NCI-H1417 (cell line): ENCODE results near the gene CPPED1.

Source experiments
- DNase-seq, 3 experiments: peaks; one replicate each; lab custom pipeline; 2025; lab: John Stamatoyannopoulos, UW

Gene CPPED1

DNA sequence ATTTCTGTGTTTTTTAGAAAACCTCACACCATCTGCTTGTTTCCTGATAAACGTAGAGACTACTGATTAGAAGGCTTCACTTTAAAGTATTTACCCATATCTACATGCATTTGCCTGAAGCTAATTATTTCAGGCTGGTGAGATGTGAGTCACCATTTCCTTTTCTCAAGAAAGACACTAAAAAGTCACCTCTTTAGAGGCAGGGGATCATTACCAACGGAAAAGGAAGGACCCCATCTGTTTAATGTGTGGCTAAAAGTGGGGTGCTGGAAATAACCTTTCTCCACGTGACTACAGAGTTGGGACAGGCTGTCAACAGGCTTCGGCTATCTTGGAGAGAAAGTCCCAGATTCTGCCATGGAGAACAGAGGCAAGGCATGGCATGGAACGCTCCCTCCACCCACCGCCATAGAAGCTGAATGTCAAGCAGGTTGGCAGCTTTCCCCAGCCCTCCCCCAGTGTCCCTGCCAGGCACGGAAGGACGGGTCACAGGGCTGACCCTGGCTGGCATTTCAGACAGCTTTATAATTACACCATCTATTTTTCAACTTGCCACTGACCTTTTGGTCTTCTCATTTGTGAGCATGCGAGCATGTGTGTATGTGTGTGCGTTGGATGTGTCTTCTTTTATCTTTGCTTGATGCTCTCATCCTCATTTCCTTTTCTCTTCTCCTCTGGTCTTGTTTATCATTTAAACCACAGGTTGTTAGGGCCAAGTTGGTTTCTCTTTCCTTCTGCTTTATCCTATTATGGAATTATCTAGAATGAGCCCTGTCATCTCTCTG, 157.0 kb downstream of the CPPED1 start:
- no peak for DNase-seq

DNA sequence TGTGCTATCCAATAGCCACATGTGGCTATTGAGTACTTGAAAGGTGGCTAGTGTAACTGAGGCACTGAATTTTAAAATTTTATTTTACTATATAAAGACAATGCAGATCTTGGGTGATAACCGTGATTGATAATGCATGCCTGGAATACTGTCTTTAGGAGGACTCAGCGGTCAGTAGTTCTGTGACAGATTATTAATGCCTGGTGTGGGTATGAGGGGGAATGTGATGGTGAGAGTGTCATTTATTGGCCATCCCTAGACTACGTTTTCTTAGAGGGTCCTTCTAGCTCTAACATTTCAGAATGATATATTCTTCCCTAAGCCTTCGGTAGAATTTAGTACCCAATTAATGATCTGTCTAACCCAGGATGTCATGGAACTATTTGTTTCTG, 157.6 kb downstream of the CPPED1 start:
- DNase-seq: no peak

DNA sequence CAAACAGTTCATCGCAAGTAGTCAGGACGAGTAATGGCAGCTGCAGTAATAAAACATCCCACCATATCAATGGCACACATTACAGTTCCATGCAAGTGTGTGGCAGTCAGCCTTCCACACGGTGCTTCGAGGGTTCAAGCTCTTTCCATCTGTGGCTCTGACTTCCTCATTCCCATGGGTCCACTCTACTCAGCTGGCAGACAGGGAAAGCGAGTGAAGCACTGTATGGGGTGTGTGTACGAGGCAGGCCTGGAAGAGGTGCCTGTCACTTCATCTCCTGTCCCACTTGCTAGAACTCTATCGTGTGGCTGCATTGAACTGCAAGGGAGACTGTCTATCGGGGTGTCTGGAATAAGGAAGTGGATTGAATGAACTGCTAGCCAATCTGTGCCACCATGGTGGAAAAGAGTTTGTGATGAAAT, 160.6 kb downstream of the CPPED1 start:
- no peak for DNase-seq

DNA sequence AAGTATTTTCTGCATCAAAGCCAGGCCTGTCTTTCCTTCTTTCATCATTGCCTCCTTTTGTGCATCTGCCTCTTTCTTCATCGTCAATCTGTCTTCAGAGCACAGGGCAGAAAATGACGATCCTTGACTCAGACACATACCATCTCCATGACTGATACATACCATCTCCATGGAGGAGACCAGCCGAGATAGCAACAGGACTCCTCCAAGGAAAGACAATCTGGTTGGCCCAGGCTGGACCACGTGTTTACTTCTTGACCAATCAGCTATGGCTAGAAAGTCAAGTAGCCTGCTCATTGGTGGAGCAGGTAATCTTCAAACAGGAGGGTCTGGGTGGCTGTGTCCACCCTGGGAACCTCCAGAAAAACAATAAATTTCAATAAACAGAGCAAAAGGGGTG, 164.6 kb downstream of the CPPED1 start:
- no peak for DNase-seq

DNA sequence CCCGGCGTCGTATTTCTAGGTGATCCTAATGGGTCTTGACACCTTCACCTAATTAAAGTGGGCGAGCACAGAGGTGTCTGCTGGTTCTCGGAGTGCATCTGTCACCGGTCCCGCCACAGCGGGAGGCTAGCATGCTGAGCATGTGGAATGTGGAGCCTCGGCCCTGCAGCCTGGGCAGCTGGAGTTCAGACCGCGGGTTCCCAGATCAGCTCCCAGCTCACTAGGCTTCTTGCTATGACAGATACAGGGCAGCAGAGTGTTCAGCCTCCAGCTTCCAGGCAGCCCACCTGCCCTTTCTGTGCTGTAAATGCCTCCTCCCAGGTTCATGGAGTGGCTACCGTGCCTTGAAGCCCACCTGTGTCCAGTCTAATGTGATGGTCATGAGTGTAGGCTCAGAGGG, 166.7 kb downstream of the CPPED1 start:
- peak in 2 of 3 experiments; percentile 35 to 73 for DNase-seq

DNA sequence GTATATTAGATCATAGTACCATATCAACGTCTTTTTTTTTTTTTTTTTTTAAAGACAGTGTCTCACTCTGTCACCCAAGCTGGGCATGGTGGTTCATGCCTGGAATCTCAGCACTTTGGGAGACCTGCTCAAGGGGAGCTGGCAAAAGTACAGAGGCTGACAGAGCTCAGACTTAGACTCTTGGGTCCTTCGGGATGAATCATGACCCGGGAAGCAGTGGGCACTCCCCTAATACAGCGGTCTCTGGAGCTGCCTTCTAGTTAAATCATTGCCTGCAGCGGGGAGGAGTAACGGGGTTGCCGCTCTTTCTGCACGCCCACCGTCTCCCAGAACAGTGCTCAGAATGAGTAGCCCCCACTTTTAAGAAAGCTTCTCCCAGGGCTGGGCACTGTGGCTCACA, 174.4 kb downstream of the CPPED1 start:
- DNase-seq: no peak

DNA sequence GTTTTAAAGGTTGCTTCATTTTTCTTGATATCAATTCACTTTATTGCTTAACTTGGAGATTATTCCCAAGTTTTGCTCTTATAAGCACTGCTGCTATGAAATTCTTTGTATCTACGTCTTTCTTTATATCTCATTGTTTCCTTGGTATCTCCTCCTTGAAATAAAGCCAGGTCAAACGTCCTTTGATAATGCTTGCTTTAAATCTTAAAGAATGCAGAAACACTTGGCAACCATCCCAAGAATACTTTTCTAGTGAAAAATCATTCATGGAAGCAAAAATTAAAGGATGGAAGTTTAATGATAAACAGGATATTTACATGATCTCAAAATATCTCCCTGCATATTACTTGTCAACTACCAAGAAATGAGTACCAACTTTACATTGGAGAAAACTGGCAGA, 175.2 kb downstream of the CPPED1 start:
- DNase-seq: no peak

DNA sequence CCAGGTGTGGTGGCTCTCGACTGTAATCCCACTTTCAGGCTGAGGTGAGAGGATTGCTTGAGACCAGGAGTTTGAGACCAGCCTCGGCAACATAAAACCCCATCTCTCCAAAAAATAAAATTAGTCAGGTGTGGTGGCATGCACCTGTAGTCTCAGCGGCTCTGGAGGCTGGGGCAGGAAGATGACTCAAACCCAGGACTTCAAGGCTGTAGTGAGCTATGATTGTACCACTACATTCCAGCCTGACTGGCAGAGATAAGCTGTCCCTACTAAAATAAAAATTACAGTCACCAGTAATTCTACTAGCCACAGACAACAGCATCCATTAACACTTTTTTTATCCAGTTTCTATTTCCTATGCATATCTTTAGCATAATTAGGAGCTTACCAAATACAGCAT, 176.3 kb downstream of the CPPED1 start:
- DNase-seq: no peak

DNA sequence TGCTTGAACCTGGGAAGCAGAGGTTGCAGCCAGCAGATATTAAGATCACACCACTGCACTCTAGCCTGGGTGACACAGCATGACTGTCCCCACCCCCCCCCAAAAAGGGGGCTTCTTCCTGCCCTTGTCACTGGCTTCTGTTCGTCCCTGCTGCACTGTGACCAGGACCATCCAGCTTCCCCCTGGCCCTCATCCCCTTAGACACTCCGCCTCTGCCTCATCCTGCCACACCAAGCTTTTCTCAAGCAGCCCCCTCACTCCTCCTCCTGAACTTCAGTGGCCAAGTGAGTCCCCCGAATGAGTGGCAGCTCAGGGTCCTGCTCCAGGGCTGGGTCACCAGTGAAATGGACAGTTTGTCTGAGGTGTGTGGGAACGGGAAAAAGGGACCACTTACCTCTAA, 177.3 kb downstream of the CPPED1 start:
- DNase-seq: no peak

DNA sequence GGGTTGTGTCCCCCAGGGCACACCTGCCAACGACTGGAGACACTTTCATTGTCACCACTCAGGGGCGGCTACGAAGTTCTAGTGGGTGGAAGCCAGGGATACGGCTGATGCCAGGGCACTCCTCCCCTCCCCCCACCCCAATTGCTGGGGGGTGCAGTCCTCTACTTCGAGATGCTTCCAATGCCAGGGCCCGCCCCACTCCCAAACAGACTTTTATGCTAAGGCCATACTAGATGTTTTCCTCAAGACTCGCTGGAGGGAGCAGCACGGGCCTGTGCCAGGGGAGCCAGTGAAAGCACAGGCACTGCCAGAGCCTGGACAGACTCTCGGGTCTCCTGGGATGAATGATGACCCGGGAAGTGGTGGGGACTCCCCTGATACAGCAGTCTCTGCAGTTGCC, 178.0 kb downstream of the CPPED1 start:
- no peak for DNase-seq

DNA sequence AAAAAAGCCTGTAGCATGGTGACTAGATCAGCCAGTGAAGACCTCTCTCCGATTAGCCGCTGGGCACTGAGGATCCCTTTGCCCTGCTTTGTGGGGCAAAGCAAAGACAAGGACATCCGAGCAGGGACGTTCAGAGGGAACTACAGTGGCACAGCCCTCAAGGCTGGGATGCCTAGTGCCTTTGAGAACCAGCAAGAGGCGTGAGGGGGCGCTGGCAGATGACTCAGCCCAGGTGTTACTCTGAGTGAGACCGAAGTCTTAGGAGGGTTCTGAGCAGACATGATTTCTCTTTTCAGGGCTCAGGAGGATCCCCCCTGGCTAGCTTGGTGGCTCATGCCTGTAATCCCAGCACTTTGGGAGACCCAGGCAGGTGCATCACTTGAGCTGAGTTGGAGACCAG, 178.6 kb downstream of the CPPED1 start:
- DNase-seq: no peak

DNA sequence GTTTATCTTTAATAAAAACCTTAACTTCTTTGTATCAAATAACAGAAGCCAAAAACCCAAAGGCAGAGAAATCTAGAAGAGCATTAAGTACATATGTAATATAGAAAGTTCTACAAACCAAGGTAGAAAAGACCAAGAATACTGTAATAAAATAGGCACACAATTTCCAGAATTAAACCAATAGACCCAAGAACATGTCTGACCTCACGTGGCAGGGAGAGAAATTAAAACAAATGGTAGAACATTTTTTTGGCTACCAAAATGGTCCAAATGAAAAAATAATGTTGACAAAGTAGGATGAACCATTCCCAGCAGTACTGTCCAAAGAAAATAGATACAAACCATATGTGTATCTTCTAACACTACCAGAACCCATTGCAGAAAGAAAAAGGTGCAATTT, 183.5 kb downstream of the CPPED1 start:
- DNase-seq: no peak

DNA sequence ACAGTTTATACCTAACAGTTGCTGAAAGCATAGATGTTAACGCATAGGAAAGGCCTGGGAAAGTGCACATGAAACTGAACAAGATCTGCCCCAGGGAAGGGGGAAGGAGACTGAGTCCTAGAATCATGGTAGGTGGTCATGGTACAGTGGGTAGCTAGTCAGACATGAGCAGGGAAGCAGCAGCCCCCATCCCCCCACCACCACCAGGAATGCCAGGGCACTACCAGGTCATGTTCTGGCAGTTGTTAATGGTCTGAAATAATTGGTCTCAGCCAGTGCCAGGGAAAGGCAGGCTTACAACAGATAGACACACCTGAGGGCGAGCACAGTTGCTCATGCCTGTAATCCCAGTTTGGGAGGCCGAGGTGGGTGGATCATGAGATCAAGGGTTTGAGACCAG, 185.2 kb downstream of the CPPED1 start:
- DNase-seq: no peak

DNA sequence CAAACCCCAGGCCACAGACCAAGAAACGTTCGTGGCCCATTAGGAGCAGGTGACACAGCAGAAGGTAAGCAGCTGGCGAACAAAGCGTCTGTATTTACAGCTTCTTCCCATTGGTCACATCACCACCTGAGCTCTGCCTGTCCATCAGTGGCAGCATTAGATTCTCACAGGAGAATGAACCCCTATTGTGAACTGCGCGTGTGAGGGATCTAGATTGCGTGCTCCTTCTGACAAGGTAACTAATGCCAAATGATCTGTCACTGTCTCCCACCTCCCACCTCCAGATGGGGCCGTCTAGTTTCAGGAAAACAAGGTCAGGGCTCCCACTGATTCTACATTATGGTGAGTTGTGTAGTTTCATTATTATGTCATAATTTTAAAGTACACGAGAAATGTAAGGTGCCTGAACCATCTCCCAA, 186.3 kb downstream of the CPPED1 start:
- peak in 2 of 3 experiments; percentile 25 to 63 for DNase-seq

DNA sequence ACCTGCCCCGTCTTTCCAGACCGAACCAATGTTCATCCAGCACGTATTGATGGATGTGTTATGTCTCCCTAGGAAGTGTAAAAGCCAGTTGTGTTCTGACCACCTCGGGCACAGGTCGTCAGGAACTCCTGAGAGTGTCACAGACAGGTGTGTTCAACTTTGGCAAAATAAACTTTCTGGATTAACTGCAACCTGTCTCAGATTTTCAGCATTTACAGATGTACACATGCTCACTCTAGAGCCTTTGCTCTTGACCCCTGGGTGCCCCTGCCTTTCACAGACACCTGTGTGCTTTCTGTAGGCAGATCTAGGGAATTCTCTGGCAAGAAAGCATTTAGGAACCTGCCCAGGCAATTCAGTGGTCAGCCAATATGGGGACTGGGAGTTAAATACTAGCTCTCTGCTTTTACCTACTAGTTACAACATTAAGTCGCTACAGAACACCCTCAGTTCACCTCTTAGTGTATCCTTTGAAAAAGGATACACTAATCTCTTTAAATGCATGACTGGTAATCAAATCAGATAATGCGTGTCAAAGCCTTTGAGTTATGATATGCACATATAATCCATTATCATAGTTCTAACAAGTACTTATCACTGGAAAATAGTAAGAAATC, 188.9 kb downstream of the CPPED1 start:
- no peak for DNase-seq

DNA sequence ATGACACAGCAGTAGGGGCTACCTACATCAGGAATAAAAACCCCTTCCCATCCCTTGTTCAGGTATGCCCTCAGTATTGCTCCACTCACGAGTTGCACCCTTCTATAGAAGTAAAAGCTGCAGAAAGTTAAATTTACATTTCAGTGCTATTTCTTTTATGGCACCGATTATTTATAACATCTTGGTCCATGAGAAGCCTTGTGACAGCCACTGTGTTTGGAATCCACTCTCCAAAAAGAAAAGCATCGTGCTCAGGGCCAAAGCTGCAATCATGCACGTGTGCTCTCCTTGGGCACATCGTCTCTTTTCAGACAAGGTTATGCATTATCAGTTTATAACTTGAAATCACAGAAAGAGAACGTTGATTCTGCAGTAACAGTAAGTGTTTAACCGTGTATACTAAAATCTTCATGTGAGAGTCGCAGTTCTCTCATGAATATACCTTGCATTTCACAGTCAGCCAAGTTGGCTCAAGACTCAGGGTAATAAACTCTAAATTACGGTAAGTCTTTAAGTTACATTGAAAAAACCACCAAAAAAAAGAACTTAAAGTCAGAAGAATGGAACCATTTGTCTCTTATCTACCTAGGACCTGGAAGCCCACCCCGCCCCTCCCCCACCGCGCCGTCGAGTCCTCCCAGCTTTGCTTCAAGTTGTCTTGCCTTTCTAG, 189.6 kb downstream of the CPPED1 start:
- DNase-seq: no peak

DNA sequence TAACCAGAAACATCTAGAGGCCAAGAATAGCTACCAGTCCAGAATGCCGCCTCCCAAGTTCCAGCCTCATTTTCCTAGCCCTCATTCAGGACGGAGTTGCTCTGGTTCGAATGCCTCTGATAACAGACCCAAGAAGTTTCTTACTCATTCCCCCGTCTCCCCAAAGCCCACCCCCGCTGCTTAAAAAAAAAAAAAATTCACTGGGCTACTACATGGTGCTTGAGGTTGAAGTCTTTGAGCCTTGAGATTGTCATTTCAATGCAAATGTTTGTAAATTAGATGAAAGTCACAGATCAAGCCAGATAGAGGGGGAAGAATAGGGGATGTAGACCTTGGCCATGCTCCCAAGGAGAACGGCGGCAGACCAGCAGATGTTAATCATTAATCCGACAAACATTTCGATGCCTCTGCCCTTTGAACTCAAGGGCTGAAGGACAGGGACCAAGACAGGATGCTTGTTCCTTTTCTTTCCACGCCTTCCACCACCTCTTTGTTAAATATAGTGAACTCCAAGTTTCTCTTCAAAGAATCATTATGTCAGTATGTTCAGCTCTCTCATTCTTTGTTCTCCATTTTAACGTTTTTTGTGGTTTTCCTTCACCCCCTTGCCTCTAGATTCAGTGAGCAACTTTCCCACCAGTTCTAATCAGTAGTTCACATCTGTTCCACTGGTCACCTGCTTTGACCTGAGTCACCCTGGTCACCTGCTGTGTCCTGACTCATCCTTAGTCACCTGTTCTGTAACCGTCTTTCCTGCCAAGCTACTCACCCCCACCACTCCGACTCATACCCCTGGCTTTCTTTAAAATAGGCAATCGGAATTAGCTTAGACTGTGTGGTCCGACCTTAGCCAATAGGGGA, 190.3 kb downstream of the CPPED1 start:
- DNase-seq: no peak

DNA sequence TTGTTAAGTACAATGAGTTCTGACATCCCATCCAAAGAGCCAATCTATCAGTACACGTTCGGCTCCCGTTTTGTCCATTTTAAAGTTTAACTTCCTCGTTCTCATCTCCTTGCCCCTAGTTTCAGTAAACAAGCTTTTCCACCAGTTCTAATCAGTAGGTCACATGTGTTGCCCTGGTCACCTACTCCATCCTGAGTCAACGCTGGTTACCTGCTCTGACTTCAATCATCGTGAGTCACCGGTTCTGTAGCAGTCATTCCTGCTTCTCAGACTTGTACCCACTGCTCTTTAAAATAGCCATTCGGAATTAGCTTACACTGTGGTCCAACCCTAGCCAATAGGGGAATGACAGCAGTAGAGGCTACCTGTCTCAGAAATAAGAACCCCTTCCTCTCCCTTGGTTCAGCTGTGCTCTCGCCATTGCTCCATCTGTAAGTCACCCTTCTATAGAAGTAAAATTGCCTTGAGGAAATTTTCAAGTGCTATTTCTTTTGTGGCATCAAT, 191.0 kb downstream of the CPPED1 start:
- no peak for DNase-seq

DNA sequence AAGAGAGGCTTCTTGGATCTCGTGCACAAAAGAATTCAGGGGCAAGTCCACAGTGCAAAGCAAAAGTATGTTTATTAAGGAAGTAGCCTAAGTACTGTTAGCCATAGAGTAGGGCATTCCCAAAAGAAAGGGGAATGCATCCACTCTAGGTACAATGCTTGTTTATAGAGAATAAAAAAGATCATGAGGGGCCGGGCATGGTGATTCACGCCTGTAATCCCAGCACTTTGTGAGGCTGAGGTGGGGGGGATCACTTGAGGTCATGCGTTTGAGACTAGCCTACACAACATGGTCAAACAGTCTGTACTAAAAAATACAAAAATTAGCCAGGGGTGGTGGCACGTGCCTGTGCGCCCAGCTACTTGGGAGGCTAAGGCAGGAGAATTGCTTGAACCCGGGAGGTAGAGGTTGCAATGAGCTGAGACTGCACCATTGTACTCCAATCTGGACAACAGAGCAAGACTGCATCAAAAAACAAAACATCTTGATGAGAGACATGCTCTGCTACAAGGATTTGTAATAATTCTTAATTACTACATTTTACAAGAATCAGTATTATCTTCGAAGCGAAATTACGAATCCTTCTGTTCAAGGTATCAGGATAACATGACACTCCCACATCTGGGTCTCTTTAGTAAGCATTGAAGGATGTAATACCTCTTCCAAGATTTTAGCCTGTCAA, 191.6 kb downstream of the CPPED1 start:
- no peak for DNase-seq

DNA sequence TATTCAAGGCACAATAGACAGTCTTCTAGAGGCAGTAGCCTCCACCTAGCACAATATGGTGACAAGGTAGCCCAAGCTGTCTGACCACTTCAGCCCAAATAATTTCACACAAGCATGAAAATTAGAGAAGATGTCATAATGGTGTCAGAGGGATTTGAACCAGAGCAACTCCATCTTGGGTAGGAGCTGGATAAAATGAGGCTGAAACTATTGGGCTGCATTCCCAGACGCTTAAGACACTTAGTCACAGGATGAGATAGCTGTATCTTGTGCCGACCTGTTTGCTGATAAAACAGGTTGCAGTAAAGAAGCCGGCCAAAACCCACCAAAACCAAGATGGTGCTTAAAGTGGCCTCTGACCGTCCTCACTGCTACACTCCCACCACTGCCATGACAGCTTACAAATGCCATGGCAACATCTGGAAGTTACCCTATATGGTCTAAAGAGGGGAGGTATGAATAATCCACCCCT, 192.6 kb downstream of the CPPED1 start:
- DNase-seq: no peak

DNA sequence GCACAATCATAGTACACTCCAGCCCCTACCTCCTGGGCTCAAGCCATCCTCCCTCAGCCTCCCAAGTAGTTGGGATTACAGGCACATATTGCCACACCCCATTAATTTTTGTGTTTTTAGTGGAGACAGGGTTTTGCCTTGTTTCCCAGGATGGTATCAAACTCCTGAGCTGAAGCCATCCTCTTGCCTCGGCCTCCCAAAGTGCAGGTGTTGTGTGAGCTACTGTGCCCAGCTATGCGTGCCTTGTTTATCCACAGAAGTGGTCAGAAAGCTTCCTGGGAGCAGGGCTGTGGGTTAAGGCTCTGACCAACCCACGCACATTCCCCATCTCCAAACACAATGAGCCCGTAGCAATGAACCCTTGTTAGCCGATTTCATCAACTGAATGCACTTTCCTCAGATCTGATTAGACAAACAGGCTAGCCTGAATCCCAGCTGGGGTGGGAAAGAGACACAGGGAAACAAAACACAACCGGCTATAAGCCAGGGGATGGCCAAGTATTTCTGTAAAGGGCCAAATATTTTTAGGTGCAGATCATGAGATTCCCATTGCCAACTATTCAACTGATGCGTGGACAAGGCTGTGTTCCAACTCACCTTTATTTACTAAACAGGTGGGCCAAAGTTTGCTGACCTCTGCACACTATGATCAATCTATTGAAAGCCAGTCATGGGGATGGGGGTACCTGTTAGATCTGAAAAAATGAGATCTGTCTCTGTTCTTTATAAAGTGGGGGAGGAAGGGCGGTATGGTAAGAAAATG, 193.6 kb downstream of the CPPED1 start:
- DNase-seq: no peak
